GM21619 (cell line): ENCODE data around the gene CIT.

Experiments
- ATAC-seq: cut with Tn5 transposase; IDR thresholded peaks from one replicate; pipeline ENCODE4 v1.9.1; 2021; ENCODE audit not compliant: unreplicated experiment

CIT gene

GRCh38 chr12:119748497-119748896 lies 128.6 kb downstream of the CIT start:
- no peak for ATAC-seq

GRCh38 chr12:119746169-119746568 lies 131.0 kb downstream of the CIT start:
- ATAC-seq = no peak

- no peak for ATAC-seq
These were observed 132.1 kb downstream of the CIT start for GRCh38 chr12:119744900-119745606.

- no peak for ATAC-seq
These were observed 134.4 kb downstream of the CIT start for GRCh38 chr12:119742700-119743099.

- no peak for ATAC-seq
These were observed 136.3 kb downstream of the CIT start for GRCh38 chr12:119740830-119741229.

GRCh38 chr12:119735079-119735478 lies 142.0 kb downstream of the CIT start:
- ATAC-seq = no peak

GRCh38 chr12:119730381-119730780 lies 146.7 kb downstream of the CIT start:
- no peak for ATAC-seq

GRCh38 chr12:119729871-119730270 lies 147.2 kb downstream of the CIT start:
- ATAC-seq = no peak

- ATAC-seq = no peak
These were observed 148.7 kb downstream of the CIT start for GRCh38 chr12:119728444-119728745.

GRCh38 chr12:119727600-119728443 lies 149.3 kb downstream of the CIT start:
- ATAC-seq = no peak

GRCh38 chr12:119725523-119725922 lies 151.6 kb downstream of the CIT start:
- no peak for ATAC-seq

- ATAC-seq = no peak
These were observed 155.8 kb downstream of the CIT start for GRCh38 chr12:119721306-119721705.

GRCh38 chr12:119720349-119720748 lies 156.8 kb downstream of the CIT start:
- no peak for ATAC-seq

GRCh38 chr12:119718141-119718540 lies 159.0 kb downstream of the CIT start:
- ATAC-seq = no peak

- no peak for ATAC-seq
These were observed 161.9 kb downstream of the CIT start for GRCh38 chr12:119715268-119715620.

- no peak for ATAC-seq
These were observed 162.4 kb downstream of the CIT start for GRCh38 chr12:119714614-119715267.

GRCh38 chr12:119713551-119714031 lies 163.5 kb downstream of the CIT start:
- no peak for ATAC-seq

- no peak for ATAC-seq
These were observed 164.4 kb downstream of the CIT start for GRCh38 chr12:119712721-119713120.

GRCh38 chr12:119711693-119712092 lies 165.4 kb downstream of the CIT start:
- no peak for ATAC-seq

GRCh38 chr12:119710965-119711551 lies 166.1 kb downstream of the CIT start:
- no peak for ATAC-seq

GRCh38 chr12:119710374-119710964 lies 166.7 kb downstream of the CIT start:
- no peak for ATAC-seq
